NB4 (cell line): ENCODE measurements around the gene ARFGAP1.

ENCODE experiments used
- CTCF ChIP-seq: IDR thresholded peaks from one replicate; pipeline ENCODE4 v1.5.1; 2012; ENCODE audit warnings: low read depth, low read length
- MYC ChIP-seq: IDR thresholded peaks from 2 replicates; pipeline ENCODE4 v1.6.1; 2011; ENCODE audit warnings: low read depth, low read length
- POLR2A ChIP-seq: IDR thresholded peaks from 2 replicates; pipeline ENCODE4 v1.6.1; 2011; ENCODE audit warnings: mild to moderate bottlenecking; ENCODE audit not compliant: insufficient read length; ENCODE audit errors: extremely low read depth
- TF ChIP-seq, protein P1 (sequence below): IDR thresholded peaks from 2 replicates; pipeline ENCODE4 v1.6.1; 2011; ENCODE audit warnings: low read depth, low read length

- no peak for TF ChIP-seq CTCF
- no peak for TF ChIP-seq POLR2A
- no peak for TF ChIP-seq MYC
- TF ChIP-seq, protein P1, sequence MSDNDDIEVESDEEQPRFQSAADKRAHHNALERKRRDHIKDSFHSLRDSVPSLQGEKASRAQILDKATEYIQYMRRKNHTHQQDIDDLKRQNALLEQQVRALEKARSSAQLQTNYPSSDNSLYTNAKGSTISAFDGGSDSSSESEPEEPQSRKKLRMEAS, result no peak
Observed at GRCh38 chr20:63337786-63338420, 65.3 kb downstream of the ARFGAP1 start.
